Occipital lobe (tissue), 3 donors: Measurements from ENCODE around the gene ZNF431. TPM values are rescaled to one million over a fixed set of nuclear protein-coding genes. Genes with fewer than 3 reads are reported as not detected.
"Not testable (repeated sequence)": the region's sequence is repeated elsewhere in the genome, so short reads cannot be mapped to it uniquely, and the experiment has no call there.

Source experiments
- DNase-seq: peaks from one replicate; lab custom pipeline; 2025; lab: John Stamatoyannopoulos, UW
- small RNA-seq: library from RNA; depleted of rRNA; stranded (forward); fragments of <200 nt; gene quantifications from one replicate; pipeline ENCODE3, GENCODE V24; 2014
- total RNA-seq: library from RNA; depleted of rRNA; stranded (reverse); fragments of >200 nt; gene quantifications from one replicate; pipeline ENCODE4 v1.2.3, GENCODE V29; 2014

The ZNF431 gene
- total RNA-seq, 1 donor from 2014 or later = 24.6 TPM

GRCh38 chr19:21143854-21144253 is 2.0 kb downstream of the ZNF431 start:
- no peak for DNase-seq

GRCh38 chr19:21147540-21147939 is 5.7 kb downstream of the ZNF431 start:
- DNase-seq = no peak

- no peak for DNase-seq
These were observed 6.8 kb downstream of the ZNF431 start for GRCh38 chr19:21148681-21149080.

GRCh38 chr19:21149877-21150276 is 8.0 kb downstream of the ZNF431 start:
- no peak for DNase-seq

GRCh38 chr19:21151460-21151859 is 9.6 kb downstream of the ZNF431 start:
- DNase-seq = no peak

GRCh38 chr19:21158523-21159135 is 16.8 kb downstream of the ZNF431 start:
- no peak for DNase-seq

GRCh38 chr19:21164541-21164940 is 22.7 kb downstream of the ZNF431 start:
- no peak for DNase-seq

GRCh38 chr19:21166436-21166835 is 24.6 kb downstream of the ZNF431 start:
- DNase-seq = no peak

- DNase-seq = no peak
These were observed 55.9 kb downstream of the ZNF431 start for GRCh38 chr19:21197590-21198295.

- no peak for DNase-seq
These were observed 61.1 kb downstream of the ZNF431 start for GRCh38 chr19:21202865-21203494.

- DNase-seq = no peak
These were observed 68.3 kb downstream of the ZNF431 start for GRCh38 chr19:21210037-21210621.

GRCh38 chr19:21221693-21222092 is 79.9 kb downstream of the ZNF431 start:
- DNase-seq = no peak

- not testable (repeated sequence) for DNase-seq
These were observed 88.1 kb downstream of the ZNF431 start for GRCh38 chr19:21229938-21230337.

GRCh38 chr19:21233691-21234090 is 91.9 kb downstream of the ZNF431 start:
- DNase-seq = no peak

- not testable (repeated sequence) for DNase-seq
These were observed 94.9 kb downstream of the ZNF431 start for GRCh38 chr19:21236751-21237150.

GRCh38 chr19:21238670-21239069 is 96.8 kb downstream of the ZNF431 start:
- no peak for DNase-seq

Small RNA genes lying within 50 kb of the gene (small RNA-seq; reads per million reads assigned to genes)
- gene RNA5SP469 = not detected

Other genes starting within 250 kb of the ZNF431 start
- 33.2 TPM for gene ZNF85, start 218.8 kb upstream of the ZNF431 start, total RNA-seq
- 33.8 TPM for gene ZNF430, start 121.4 kb upstream of the ZNF431 start, total RNA-seq
- gene ZNF714, start 59.8 kb upstream of the ZNF431 start, total RNA-seq = 51.5 TPM
- 64.3 TPM for gene ZNF708, start 187.4 kb downstream of the ZNF431 start, total RNA-seq
- gene ZNF738, start 217.0 kb downstream of the ZNF431 start, total RNA-seq = 34.9 TPM